Bone marrow (tissue), 2 donors: ENCODE data around the gene DNM3.

Experiments
- DNase-seq, 2 donors: peaks; one replicate each; lab custom pipeline; 2025; lab: John Stamatoyannopoulos, UW

The DNM3 gene

GRCh38 chr1:172326136-172326535 is 484.8 kb downstream of the DNM3 start:
- DNase-seq, result no peak

GRCh38 chr1:172328266-172328665 is 487.0 kb downstream of the DNM3 start:
- DNase-seq, result no peak

- no peak for DNase-seq
Measured at GRCh38 chr1:172332230-172332629, 490.9 kb downstream of the DNM3 start.

GRCh38 chr1:172335377-172335776 is 494.1 kb downstream of the DNM3 start:
- no peak for DNase-seq

- DNase-seq, result no peak
Measured at GRCh38 chr1:172338295-172338735, 497.0 kb downstream of the DNM3 start.

GRCh38 chr1:172339842-172340241 is 498.5 kb downstream of the DNM3 start:
- DNase-seq, result no peak

- no peak for DNase-seq
Measured at GRCh38 chr1:172340520-172340919, 499.2 kb downstream of the DNM3 start.

GRCh38 chr1:172341697-172342096 is 500.4 kb downstream of the DNM3 start:
- DNase-seq, result no peak

GRCh38 chr1:172342584-172343239 is 501.4 kb downstream of the DNM3 start:
- DNase-seq, result peak in 1 of 2 donors; percentile 49

- peak in 1 of 2 donors; percentile 62 for DNase-seq
Measured at GRCh38 chr1:172343240-172344160, 502.2 kb downstream of the DNM3 start.

GRCh38 chr1:172344444-172344843 is 503.1 kb downstream of the DNM3 start:
- no peak for DNase-seq

- no peak for DNase-seq
Measured at GRCh38 chr1:172345077-172345476, 503.8 kb downstream of the DNM3 start.

GRCh38 chr1:172347416-172347815 is 506.1 kb downstream of the DNM3 start:
- no peak for DNase-seq

- DNase-seq, result no peak
Measured at GRCh38 chr1:172350856-172351255, 509.6 kb downstream of the DNM3 start.

- no peak for DNase-seq
Measured at GRCh38 chr1:172351346-172351745, 510.0 kb downstream of the DNM3 start.

- DNase-seq, result no peak
Measured at GRCh38 chr1:172351754-172352161, 510.5 kb downstream of the DNM3 start.

- DNase-seq, result no peak
Measured at GRCh38 chr1:172352435-172352834, 511.1 kb downstream of the DNM3 start.

- DNase-seq, result no peak
Measured at GRCh38 chr1:172354291-172355274, 513.3 kb downstream of the DNM3 start.

GRCh38 chr1:172356620-172357019 is 515.3 kb downstream of the DNM3 start:
- no peak for DNase-seq

GRCh38 chr1:172357753-172358385 is 516.6 kb downstream of the DNM3 start:
- no peak for DNase-seq

- no peak for DNase-seq
Measured at GRCh38 chr1:172359491-172359999, 518.2 kb downstream of the DNM3 start.
